IMR-90 (cell line): ENCODE data around the gene DOCK1. TPM values are rescaled to one million over a fixed set of nuclear protein-coding genes. Genes with fewer than 3 reads are reported as not detected.

Source experiments
- ATAC-seq: fragments of 200-7000 bp; cut with Tn5 transposase; 2 replicates; pipeline ENCODE4 v1.9.1; 2020; ENCODE audit warnings: low read depth, mild to moderate bottlenecking, moderate library complexity
- BruUV-seq: library from RNA; stranded (reverse); fragments of 400-500 nt; replicated peaks from 2 replicates; lab custom pipeline; 2021; lab: Mats Ljungman, UMichigan
- CTCF ChIA-PET: fragments of 300-600 bp; formaldehyde crosslinking; extraction: SDS; loops from one replicate; lab custom pipeline; 2021; ENCODE audit warnings: antibody characterized with exemption; lab: Yijun Ruan, JAX
- POLR2A ChIA-PET: fragments of 300-600 bp; sonication (Branson Sonifier 250); formaldehyde crosslinking; loops from one replicate; lab custom pipeline; 2022; ENCODE audit warnings: antibody characterized with exemption; ENCODE audit not compliant: unreplicated experiment; lab: Charles Lee
- DNase-seq: peaks from one replicate; pipeline ENCODE4 v3.0.0; 2013
- H2AFZ ChIP-seq: replicated peaks from 2 replicates; pipeline ENCODE3; 2013; ENCODE audit warnings: low read length, mild to moderate bottlenecking; ENCODE audit not compliant: poor library complexity
- H2AK5ac ChIP-seq: 2 replicates; pipeline ENCODE4 v1.6.1; 2013; ENCODE audit warnings: low read depth, low read length, inconsistent platforms
- H2AK9ac ChIP-seq: replicated peaks from 2 replicates; pipeline ENCODE3; 2013; ENCODE audit warnings: mild to moderate bottlenecking, low read depth, low read length, moderate library complexity; ENCODE audit not compliant: poor library complexity
- H2BK120ac ChIP-seq: 2 replicates; pipeline ENCODE4 v1.6.1; 2013; ENCODE audit warnings: low read depth, low read length, inconsistent platforms
- H2BK15ac ChIP-seq: 3 replicates; pipeline ENCODE4 v1.6.1; 2013; ENCODE audit warnings: low read depth, low read length, inconsistent platforms
- H2BK20ac ChIP-seq: 2 replicates; pipeline ENCODE4 v1.6.1; 2013; ENCODE audit warnings: low read depth, mild to moderate bottlenecking, inconsistent platforms, low read length, moderate library complexity
- H2BK5ac ChIP-seq: 2 replicates; pipeline ENCODE4 v1.6.1; 2013; ENCODE audit warnings: mild to moderate bottlenecking, low read depth, low read length, inconsistent platforms; ENCODE audit not compliant: poor library complexity, severe bottlenecking
- H3K14ac ChIP-seq: replicated peaks from 2 replicates; pipeline ENCODE4 v1.6.1; 2013; ENCODE audit warnings: low read depth, low read length, inconsistent platforms
- H3K18ac ChIP-seq: 2 replicates; pipeline ENCODE4 v1.6.1; 2013; ENCODE audit warnings: low read depth, low read length, control low read depth
- H3K23ac ChIP-seq: 2 replicates; pipeline ENCODE4 v1.6.1; 2013; ENCODE audit warnings: low read depth, low read length, inconsistent platforms
- H3K27ac ChIP-seq: 2 replicates; pipeline ENCODE4 v1.5.1; 2013; ENCODE audit warnings: mild to moderate bottlenecking, control low read depth, low read length; ENCODE audit not compliant: insufficient read depth
- H3K27me3 ChIP-seq: 2 replicates; pipeline ENCODE4 v1.6.1; 2013; ENCODE audit warnings: low read length; ENCODE audit not compliant: control insufficient read depth, insufficient read depth
- H3K36me3 ChIP-seq: 2 replicates; pipeline ENCODE4 v1.6.1; 2013; ENCODE audit warnings: low read length, mixed read lengths; ENCODE audit not compliant: control insufficient read depth, insufficient read depth
- H3K4ac ChIP-seq: 2 replicates; pipeline ENCODE4 v1.6.1; 2013; ENCODE audit warnings: low read depth, low read length, inconsistent platforms
- H3K4me1 ChIP-seq: 2 replicates; pipeline ENCODE4 v1.6.1; 2013; ENCODE audit warnings: low read length, mixed read lengths; ENCODE audit not compliant: control insufficient read depth, insufficient read depth
- H3K4me2 ChIP-seq: 2 replicates; pipeline ENCODE4 v1.6.1; 2013; ENCODE audit warnings: low read depth, mild to moderate bottlenecking, control low read depth, low read length, moderate library complexity
- H3K4me3 ChIP-seq: 2 replicates; pipeline ENCODE4 v1.5.1; 2013; ENCODE audit warnings: low read depth, mild to moderate bottlenecking, control low read depth, low read length, moderate library complexity; ENCODE audit not compliant: insufficient read depth
- H3K56ac ChIP-seq: 2 replicates; pipeline ENCODE4 v1.6.1; 2013; ENCODE audit warnings: low read length, inconsistent platforms; ENCODE audit not compliant: insufficient read depth; ENCODE audit errors: extremely low read depth
- H3K79me1 ChIP-seq, 2 experiments: 2 replicates each; pipeline ENCODE4 v1.6.1; 2013; ENCODE audit warnings: low read length in 2 of 2, inconsistent platforms in 1 of 2, low read depth in 1 of 2
- H3K9ac ChIP-seq: 2 replicates; pipeline ENCODE4 v1.6.1; 2013; ENCODE audit warnings: low read depth, low read length, control low read depth
- H3K9me1 ChIP-seq: 2 replicates; pipeline ENCODE4 v1.6.1; 2013; ENCODE audit warnings: low read length, inconsistent platforms; ENCODE audit not compliant: insufficient read depth
- H3K9me3 ChIP-seq: 2 replicates; pipeline ENCODE4 v1.6.1; 2013; ENCODE audit warnings: low read length; ENCODE audit not compliant: control insufficient read depth, insufficient read depth
- H4K20me1 ChIP-seq: 2 replicates; pipeline ENCODE4 v1.6.1; 2013; ENCODE audit warnings: low read length, inconsistent platforms; ENCODE audit not compliant: insufficient read depth
- H4K5ac ChIP-seq: 2 replicates; pipeline ENCODE4 v1.6.1; 2013; ENCODE audit warnings: mild to moderate bottlenecking, low read depth, low read length, control low read depth
- H4K8ac ChIP-seq, 2 experiments: 2 replicates each; pipeline ENCODE4 v1.6.1; 2013; ENCODE audit warnings: low read depth in 2 of 2, low read length in 2 of 2, control low read depth in 1 of 2, inconsistent platforms in 1 of 2
- H4K91ac ChIP-seq: 2 replicates; pipeline ENCODE4 v1.6.1; 2013; ENCODE audit warnings: low read depth, low read length, inconsistent platforms; ENCODE audit not compliant: insufficient read depth
- BHLHE40 ChIP-seq: fragments of 150-350 bp; IDR thresholded peaks from 2 replicates; pipeline ENCODE4 v1.6.1; 2016; ENCODE audit warnings: mild to moderate bottlenecking, low read depth, low read length
- CEBPB ChIP-seq: IDR thresholded peaks from 2 replicates; pipeline ENCODE4 v1.6.1; 2012; ENCODE audit warnings: low read depth, low read length, improper control_type of control experiment
- CHD1 ChIP-seq: IDR thresholded peaks from 2 replicates; pipeline ENCODE4 v1.6.1; 2012; ENCODE audit warnings: low read depth, low read length, improper control_type of control experiment
- FOS ChIP-seq: fragments of 150-350 bp; IDR thresholded peaks from 2 replicates; pipeline ENCODE4 v1.6.1; 2016; ENCODE audit warnings: low read depth, low read length
- MAZ ChIP-seq: IDR thresholded peaks from 2 replicates; pipeline ENCODE4 v1.6.1; 2012; ENCODE audit warnings: low read depth, mild to moderate bottlenecking, low read length, improper control_type of control experiment, moderate library complexity, borderline replicate concordance
- MXI1 ChIP-seq: IDR thresholded peaks from 2 replicates; pipeline ENCODE4 v1.6.1; 2012; ENCODE audit warnings: low read depth, mild to moderate bottlenecking, low read length, moderate library complexity, borderline replicate concordance
- NFE2L2 ChIP-seq: fragments of 150-350 bp; IDR thresholded peaks from 2 replicates; pipeline ENCODE4 v1.6.1; 2016; ENCODE audit warnings: low read depth, mild to moderate bottlenecking, low read length
- RAD21 ChIP-seq: IDR thresholded peaks from 2 replicates; pipeline ENCODE4 v1.6.1; 2012; ENCODE audit warnings: low read length, improper control_type of control experiment
- RCOR1 ChIP-seq: IDR thresholded peaks from 2 replicates; pipeline ENCODE4 v1.6.1; 2012; ENCODE audit warnings: mild to moderate bottlenecking, low read length, improper control_type of control experiment; ENCODE audit not compliant: insufficient replicate concordance
- RFX5 ChIP-seq: IDR thresholded peaks from 2 replicates; pipeline ENCODE4 v1.8.0; 2012; ENCODE audit warnings: low read depth, mild to moderate bottlenecking, low read length, moderate library complexity
- SMC3 ChIP-seq: fragments of 150-350 bp; IDR thresholded peaks from 2 replicates; pipeline ENCODE4 v1.6.1; 2016; ENCODE audit warnings: low read depth, mild to moderate bottlenecking, antibody characterized with exemption, low read length, moderate library complexity
- WGBS, 2 experiments: methylation state at CpG; one replicate each; pipeline versions ENCODE4 v1.1.5 to v1.1.7; 2013; ENCODE audit warnings: missing lambda C conversion rate in 2 of 2; ENCODE audit not compliant: insufficient read length in 1 of 2; ENCODE audit errors: extremely low coverage in 2 of 2; 5-methylcytosine and 5-hydroxymethylcytosine counted together
- dilution Hi-C: fragments of 300-500 bp; cut with HindIII; formaldehyde crosslinking; loops from one replicate; pipeline ENCODE4 v1.14.3; 2018; ENCODE audit warnings: low sequenced_read_pairs; ENCODE audit not compliant: unreplicated experiment
- in situ Hi-C: fragments of 300-500 bp; cut with MboI; formaldehyde crosslinking; loops from 3 replicates; pipeline ENCODE4 v1.14.3; 2019; ENCODE audit warnings: low sequenced_read_pairs, inconsistent platforms, mixed read lengths
- intact Hi-C: fragments of 100-400 bp; cut with micrococcal nuclease; formaldehyde crosslinking; loops from 2 replicates; pipeline ENCODE4 v1.10.0; 2022
- polyA plus RNA-seq, 3 experiments: library from polyadenylated mRNA; depleted of rRNA; stranded (reverse); fragments of >200 nt; gene quantifications; 2 replicates each; pipeline ENCODE4 v1.2.3, GENCODE V29; 2012; ENCODE audit warnings: low replicate concordance in 1 of 3
- total RNA-seq: library from RNA; depleted of rRNA; stranded (reverse); fragments of >200 nt; gene quantifications from 2 replicates; pipeline ENCODE4 v1.2.3, GENCODE V29; 2012
- TF ChIP-seq, protein P1 (sequence below): fragments of 150-350 bp; IDR thresholded peaks from 2 replicates; pipeline ENCODE4 v1.6.1; 2016; ENCODE audit warnings: low read depth, mild to moderate bottlenecking, low read length, moderate library complexity, borderline replicate concordance
- TF ChIP-seq, protein P2 (sequence below): fragments of 150-350 bp; IDR thresholded peaks from 2 replicates; pipeline ENCODE4 v1.6.1; 2017; ENCODE audit warnings: mild to moderate bottlenecking, antibody characterized with exemption, low read length, low read depth
- TF ChIP-seq, protein P3 (sequence below): conservative IDR thresholded peaks from 2 replicates; pipeline ENCODE4 v1.5.1; 2012; ENCODE audit warnings: mild to moderate bottlenecking, low read depth, low read length, improper control_type of control experiment

The DOCK1 gene
- total and polyA plus RNA-seq, 2 of the 4 experiments (the other 2 are of a cell fraction), result 28.2 to 71.0 TPM

DNA sequence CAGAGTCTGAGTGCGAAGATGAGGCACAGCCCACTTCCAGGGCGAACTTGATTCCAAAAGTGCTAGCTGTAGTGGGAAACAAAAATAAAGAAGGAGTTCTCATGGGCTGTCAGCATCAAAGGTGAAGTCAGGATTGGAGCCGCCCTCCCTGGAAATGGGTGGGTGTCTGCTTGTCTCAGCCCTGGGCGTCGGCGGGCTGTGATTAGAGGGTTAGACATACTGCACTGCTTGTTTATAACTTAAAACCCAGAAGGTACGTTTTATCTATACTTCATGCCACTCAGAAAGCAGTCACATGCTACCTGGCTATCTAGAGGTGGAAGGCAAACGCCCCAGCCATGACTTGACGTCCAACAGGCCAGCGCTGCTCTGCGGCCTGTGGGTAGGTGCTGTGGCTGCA is 535.1 kb downstream of the DOCK1 start:
- Histone ChIP-seq H3K9ac (no peak overlapping the region), H2BK15ac (no peak overlapping the region), H3K9me3 (no peaks in the 10 kb centered on the region), H2BK5ac (no peak overlapping the region), H4K5ac (no peak overlapping the region), H3K36me3 (peaks cover 60% of the 10 kb centered on the region), H3K27me3 (no peaks in the 10 kb centered on the region), H3K79me1 (no peaks in the 10 kb centered on the region), H4K91ac (no peak overlapping the region), H4K20me1 (no peaks in the 10 kb centered on the region), H3K4ac (no peak overlapping the region), H2AFZ (no peak overlapping the region), H4K8ac (no peak overlapping the region), H3K56ac (no peak overlapping the region), H2BK120ac (no peak overlapping the region), H3K23ac (no peak overlapping the region), H2BK20ac (no peak overlapping the region), H3K27ac (no peak overlapping the region), H3K14ac (no peak overlapping the region), H2AK5ac (no peak overlapping the region), H3K4me2 (no peak overlapping the region), H3K18ac (no peak overlapping the region), H3K9me1 (peaks cover 2% of the 10 kb centered on the region; the same call in 1 of the 2 replicates), H2AK9ac (no peak overlapping the region), H3K4me1 (no peaks in the 10 kb centered on the region; the same call in 1 of the 2 replicates), H3K4me3 (no peak overlapping the region)
- in situ Hi-C loops (no loop called here), intact Hi-C loops (no loop called here), dilution Hi-C loops (no loop called here)
- no TSS peak for BruUV-seq
- WGBS, 2 experiments, result 95% methylated on average over 4 of the region's 11 CpGs; no CpG with 5 or more reads in 1 of the 2 experiments
- POLR2A ChIA-PET, result no interaction called here
- no peak for DNase-seq
- no peak for TF ChIP-seq BHLHE40
- no peak for TF ChIP-seq CEBPB
- no peak for TF ChIP-seq SMC3
- no peak for TF ChIP-seq RFX5
- TF ChIP-seq RCOR1, result no peak
- no peak for TF ChIP-seq FOS
- TF ChIP-seq, protein P1, sequence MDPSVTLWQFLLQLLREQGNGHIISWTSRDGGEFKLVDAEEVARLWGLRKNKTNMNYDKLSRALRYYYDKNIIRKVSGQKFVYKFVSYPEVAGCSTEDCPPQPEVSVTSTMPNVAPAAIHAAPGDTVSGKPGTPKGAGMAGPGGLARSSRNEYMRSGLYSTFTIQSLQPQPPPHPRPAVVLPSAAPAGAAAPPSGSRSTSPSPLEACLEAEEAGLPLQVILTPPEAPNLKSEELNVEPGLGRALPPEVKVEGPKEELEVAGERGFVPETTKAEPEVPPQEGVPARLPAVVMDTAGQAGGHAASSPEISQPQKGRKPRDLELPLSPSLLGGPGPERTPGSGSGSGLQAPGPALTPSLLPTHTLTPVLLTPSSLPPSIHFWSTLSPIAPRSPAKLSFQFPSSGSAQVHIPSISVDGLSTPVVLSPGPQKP, result no peak
- TF ChIP-seq, protein P2, sequence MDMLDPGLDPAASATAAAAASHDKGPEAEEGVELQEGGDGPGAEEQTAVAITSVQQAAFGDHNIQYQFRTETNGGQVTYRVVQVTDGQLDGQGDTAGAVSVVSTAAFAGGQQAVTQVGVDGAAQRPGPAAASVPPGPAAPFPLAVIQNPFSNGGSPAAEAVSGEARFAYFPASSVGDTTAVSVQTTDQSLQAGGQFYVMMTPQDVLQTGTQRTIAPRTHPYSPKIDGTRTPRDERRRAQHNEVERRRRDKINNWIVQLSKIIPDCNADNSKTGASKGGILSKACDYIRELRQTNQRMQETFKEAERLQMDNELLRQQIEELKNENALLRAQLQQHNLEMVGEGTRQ, result no peak
- TF ChIP-seq, protein P3, sequence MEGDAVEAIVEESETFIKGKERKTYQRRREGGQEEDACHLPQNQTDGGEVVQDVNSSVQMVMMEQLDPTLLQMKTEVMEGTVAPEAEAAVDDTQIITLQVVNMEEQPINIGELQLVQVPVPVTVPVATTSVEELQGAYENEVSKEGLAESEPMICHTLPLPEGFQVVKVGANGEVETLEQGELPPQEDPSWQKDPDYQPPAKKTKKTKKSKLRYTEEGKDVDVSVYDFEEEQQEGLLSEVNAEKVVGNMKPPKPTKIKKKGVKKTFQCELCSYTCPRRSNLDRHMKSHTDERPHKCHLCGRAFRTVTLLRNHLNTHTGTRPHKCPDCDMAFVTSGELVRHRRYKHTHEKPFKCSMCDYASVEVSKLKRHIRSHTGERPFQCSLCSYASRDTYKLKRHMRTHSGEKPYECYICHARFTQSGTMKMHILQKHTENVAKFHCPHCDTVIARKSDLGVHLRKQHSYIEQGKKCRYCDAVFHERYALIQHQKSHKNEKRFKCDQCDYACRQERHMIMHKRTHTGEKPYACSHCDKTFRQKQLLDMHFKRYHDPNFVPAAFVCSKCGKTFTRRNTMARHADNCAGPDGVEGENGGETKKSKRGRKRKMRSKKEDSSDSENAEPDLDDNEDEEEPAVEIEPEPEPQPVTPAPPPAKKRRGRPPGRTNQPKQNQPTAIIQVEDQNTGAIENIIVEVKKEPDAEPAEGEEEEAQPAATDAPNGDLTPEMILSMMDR, result no peak
- no peak for TF ChIP-seq MXI1
- TF ChIP-seq MAZ, result no peak
- TF ChIP-seq CHD1, result no peak
- TF ChIP-seq RAD21, result no peak
- no peak for TF ChIP-seq NFE2L2
- CTCF ChIA-PET, result no interaction called here
- ATAC-seq, result no peak
